GM19240 (cell line): ENCODE data around the gene SRP68.
A peak's percentile ranks its signal among the peaks of the same experiment; 100 is the strongest.

Experiments used
- DNase-seq: peaks from one replicate; pipeline ENCODE4 v3.0.0; 2011; ENCODE audit warnings: low spot score; ENCODE audit not compliant: insufficient read length

SRP68 gene

DNA sequence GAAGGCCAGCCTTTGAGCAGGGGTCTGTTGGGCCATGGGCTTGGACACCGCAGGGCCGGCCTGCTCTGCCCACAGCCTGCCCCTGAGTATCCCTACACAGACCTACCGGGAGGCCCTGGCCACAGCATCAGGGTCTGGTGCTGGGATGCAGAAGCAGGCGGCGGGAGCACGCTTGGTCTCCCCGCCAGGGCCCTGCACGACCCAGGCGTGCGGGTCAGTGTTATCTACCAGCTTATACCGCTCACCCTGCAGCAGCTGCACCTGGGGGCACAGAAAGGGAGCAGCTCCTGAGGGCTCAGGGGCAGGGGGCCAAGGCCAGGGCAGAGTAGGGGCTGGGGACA lies 54.0 kb downstream of the SRP68 start:
- no peak for DNase-seq

DNA sequence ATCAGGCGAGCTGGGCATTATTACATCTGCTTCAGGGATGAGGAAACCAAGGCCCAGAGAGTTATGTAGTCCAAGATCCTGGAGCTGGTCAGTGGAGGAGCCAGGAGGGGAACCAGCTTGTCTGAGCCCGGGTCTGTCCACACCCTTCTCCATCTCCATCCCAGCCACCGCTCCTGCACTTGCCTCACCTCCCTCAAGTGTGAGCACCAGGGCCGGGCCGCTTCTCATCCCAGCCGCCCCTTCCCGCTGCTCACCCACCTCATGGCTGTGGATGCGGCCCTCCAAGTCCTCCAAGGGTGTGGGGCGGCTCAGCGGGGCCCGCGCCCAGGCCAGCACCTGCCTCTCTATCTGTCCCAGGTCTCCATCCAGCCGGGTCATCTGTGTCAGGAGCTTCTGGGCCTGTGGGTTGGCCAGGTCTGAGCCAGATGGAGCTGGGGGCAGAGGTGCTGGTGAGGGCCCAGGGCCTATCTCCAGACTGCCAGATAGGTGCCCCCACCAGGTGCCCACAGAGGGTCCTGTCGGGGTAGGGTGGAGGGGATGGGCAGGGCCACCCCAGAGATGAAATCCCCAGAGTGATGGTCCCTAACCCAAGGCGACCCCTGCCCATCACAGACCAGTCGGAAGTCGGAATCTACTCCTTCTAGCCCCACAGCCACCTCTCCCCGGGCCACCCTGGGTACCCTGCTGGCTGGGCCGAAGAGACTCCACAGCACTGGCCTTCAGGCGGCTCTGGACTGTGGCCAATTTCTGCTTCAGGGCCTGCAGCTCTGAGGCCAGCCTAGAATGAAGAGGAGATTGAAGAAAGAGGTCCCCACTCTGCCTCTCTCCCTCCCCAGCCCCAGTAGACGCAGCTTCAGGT lies 54.6 kb downstream of the SRP68 start:
- DNase-seq: no peak

DNA sequence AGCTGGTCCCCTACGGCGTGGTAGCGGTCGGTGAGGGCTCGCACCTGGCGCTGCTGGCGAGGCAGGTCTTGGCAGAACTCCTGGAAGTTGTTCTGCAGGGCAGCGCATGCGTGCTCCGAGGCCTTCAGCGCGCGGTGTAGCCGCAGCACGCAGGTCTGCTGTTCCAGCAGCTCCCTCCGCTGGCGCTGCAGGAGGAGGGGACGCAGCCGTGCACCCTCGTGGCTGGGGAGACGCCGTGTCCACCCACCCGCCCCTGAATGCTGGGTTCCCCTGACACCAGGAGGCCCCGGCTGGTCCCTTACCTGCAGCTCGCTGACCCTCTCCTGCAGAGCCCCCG lies 57.4 kb downstream of the SRP68 start:
- no peak for DNase-seq

DNA sequence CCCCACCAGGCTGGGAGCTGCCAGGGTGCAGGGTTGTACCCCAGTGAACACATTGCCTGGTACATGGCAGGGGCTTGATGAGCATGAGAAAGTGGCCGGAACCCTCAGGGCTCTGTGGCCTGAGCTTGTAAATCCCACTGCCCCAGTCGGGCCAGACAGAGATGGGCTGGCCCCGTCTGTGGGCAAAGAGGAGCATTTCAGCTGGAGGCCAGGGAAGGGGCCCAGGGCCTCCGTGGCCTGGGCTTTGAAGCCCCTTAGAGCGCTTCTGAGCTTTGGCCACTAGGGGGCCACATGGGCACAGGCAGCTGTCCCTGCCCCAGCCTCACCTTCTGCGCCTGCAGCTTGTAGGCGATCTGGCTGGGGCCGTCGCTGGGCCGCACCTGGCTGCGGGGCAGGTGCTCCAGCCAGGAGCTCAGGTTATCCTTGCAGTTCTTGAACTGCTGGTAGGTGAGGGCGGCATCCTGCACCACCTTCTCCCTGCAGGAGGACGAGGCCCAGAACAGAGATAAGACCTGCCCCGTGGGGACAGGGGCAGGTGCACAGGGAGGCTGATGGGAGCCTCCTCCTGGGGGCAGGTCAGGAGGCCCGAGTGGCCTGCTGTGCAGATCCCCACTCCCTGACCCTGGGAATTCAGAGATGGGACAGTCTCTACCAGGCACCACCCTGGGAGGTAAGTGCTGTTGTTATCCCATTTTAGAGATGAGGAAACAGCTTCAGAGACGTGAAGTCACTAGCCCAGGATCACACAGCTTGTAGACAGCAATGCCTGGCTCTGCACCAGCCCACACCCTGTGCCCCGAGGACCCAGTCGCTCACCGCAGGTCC lies 58.0 kb downstream of the SRP68 start:
- DNase-seq: peak; percentile 98

DNA sequence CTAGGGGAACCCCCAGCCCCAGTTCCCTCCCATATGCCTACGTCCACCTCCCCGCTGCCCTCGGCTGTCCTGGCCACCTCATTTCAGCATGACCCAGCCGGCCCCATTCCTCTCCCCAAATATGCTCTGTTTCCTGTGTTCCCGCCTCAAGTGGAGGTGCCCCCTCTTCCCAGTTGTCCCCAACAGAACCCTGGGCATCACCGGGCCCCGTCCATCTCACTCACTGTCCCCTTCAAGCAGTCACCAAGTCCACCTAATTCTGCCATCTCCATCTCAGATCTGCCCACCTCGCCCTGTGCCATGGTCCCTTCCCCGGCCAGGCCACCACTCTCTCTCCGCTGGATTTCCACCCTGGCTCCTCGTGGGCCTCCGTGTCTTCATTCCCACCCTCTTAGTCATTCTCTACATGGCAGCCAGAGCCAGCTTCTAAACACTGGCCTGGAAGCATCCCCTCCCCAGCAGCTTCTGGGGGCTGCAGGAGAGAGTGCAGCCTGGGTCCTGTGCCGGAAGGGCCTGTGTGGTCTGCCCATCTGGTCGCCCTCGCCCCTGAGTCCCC lies 58.9 kb downstream of the SRP68 start:
- no peak for DNase-seq

DNA sequence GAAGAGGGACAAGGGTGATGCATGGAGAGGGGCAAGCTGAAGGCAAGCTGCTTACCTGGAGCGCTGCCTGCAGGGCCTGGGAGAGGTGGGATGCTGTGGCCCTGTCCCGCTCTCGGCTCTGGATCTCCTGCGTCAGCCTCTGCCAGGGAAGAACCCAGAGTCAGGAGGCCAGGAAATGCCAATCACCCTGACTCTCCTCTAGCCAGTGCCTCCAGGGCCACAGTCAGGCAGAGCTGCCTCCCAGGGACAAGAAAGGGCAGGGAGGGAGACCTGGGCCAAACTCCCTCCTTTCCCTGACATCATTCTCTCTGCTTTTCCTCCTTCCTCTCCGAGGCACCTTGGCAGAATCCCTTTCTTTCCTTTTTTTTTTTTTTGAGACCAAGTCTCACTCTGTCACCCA lies 60.4 kb downstream of the SRP68 start:
- DNase-seq: no peak

DNA sequence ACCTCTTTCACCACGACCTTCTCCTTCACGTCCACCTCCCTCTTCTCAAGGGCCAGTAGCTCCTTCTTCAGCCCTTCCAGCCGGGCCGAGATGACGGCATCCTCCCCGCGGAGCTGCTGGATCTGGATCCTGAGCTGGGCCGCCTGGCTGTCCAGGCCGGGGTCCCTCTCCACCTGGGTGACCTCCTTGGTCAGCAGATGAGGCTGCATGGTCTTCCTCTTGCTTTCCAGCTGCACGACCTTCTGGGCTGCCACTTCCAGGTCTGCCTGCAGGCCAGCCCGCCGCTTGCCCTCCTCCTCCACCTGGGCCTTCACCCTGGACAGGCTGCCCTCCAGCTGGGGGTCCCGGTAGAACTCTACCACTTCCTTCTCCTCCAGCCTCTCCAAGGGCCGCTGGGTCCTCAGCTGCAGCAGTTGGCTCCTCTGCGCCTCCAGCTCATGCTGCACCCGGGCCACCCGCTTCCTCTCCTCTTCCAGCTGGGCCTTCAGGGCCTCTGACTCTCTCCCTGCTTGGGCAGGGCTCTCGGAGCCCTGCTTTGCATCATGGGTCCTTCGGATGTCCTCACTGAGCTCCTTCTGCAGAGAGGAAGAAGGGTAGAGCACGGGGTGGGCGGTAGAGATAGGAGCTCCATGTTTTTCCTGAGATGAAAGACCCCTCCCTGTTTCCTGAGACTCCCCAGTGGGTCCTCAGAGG lies 62.2 kb downstream of the SRP68 start:
- DNase-seq: no peak

DNA sequence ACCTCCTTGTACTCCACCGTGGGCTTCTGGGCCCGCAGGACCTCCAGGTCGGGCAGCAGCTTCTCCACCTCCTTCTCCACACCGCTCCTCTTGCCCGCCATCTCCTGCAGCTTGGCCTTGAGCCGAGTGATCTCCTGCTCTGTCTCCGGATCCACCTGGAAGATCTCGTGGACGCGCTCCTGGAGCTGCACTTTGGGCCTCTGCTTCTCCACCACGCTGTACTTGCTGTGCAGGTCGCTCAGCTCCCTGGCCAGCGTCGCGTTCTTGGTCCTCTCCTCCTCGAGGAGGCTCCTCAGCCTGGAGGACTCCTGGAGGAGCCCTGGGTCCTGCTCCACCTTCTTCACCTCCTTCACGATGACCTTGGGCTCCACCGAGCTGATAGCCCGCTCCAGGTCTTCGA lies 62.9 kb downstream of the SRP68 start:
- DNase-seq: no peak

DNA sequence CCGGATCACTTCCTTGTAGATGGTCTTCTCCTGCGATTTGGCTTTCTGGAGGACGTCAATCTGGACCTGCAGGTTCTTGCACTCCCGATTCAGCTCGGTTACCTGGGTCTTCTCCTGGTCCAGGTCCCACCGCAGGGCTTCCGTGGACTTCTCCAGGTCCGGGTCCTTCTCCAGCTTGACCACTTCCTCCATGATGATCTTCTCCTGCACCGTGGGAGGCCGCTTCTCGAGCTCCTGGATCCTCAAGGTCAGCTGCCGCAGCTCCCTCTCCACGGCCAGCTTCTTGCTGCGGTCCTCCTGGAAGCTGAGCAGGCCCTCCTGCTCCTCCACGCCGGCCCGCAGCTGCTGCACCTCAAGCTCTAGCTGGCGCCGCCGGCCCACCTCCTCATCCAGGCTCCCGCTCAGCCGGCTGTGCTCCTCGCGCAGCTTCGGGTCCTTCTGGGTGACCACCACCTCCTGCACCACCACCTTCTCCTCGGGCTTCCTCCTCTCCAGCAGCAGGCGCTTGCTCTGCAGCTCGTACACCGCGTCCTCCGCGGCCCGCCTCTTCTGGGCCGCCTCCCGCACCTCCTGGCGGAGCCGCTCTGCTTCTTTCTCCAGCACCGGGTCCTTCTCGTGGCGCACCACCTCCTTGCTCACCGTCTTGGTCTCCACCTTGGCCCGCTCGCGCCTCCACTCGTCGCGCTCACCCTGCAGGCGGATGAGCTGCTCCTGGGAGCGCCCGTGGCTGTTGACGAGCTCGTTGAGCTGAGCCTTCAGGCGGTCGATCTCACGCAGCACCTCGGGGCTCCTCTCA lies 63.5 kb downstream of the SRP68 start:
- DNase-seq: no peak

DNA sequence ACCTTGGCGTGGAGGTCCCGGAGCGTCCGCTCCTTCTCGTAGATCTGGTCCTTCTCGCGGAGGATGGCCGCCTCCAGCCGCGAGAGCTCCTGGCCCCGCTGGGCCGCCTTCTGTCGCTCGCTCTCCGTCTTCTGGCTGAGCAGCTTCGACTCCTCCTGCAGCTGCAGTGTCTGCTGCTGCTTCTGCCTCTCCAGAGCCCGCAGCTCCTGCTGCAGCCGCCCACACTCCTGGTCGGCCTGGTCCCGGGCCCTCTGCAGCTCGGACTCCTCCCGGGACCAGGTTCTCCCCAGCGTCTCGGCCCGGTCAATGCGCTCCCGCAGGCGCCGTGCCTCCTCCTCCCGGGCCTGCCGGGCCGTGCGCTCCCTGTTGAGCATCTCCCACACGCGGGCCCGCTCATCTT lies 64.1 kb downstream of the SRP68 start:
- no peak for DNase-seq

DNA sequence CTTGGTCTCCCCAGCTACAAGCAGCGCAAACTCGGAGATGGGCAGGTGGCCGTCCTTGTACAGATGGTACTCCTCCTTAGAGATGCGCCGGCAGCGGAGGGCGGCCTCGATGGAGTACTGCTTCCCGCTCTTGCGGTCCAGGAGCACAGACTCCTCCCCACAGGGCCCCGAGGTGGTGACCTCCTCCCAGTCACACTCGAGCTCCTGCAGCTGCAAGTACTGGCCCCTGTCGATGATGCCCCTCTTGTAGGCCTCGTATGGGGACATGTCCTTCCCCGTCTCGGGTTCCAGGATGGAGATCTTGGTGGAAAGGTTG lies 64.5 kb downstream of the SRP68 start:
- DNase-seq: no peak

DNA sequence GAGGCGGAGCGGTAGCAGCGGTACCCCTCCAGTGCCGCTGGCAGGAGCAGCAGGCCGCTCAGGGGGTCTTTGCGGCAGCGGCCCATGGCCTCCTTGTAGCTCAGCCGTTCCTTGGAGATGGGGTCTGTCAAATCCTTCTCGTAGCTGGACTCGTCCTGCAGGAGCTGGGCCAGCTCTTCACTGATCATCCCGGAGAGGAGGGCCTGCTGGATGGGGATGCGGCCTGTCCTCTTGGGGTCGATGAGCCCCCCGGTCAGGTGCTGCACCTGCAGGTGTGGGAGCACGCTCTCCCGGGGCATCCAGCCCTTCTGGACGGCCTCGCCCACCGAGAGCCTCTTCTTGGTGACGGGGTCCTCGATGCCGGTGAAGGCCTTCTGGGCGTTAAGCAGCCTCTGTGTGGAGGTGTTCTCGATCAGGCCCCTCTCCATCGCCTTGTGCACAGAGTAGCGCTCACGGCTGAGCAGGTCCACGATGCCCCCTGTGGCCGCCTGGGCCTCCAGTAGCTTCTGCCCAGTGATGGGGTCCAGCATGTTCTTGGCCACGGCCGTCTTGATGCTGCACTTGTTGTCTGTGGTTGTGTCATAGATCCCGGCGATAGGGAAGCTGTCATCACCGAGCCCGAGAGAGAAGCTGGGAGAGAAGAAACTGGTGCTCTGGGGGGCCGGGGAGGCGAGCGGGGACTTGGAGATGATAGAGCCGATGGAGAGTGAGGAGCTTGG lies 65.0 kb downstream of the SRP68 start:
- no peak for DNase-seq

DNA sequence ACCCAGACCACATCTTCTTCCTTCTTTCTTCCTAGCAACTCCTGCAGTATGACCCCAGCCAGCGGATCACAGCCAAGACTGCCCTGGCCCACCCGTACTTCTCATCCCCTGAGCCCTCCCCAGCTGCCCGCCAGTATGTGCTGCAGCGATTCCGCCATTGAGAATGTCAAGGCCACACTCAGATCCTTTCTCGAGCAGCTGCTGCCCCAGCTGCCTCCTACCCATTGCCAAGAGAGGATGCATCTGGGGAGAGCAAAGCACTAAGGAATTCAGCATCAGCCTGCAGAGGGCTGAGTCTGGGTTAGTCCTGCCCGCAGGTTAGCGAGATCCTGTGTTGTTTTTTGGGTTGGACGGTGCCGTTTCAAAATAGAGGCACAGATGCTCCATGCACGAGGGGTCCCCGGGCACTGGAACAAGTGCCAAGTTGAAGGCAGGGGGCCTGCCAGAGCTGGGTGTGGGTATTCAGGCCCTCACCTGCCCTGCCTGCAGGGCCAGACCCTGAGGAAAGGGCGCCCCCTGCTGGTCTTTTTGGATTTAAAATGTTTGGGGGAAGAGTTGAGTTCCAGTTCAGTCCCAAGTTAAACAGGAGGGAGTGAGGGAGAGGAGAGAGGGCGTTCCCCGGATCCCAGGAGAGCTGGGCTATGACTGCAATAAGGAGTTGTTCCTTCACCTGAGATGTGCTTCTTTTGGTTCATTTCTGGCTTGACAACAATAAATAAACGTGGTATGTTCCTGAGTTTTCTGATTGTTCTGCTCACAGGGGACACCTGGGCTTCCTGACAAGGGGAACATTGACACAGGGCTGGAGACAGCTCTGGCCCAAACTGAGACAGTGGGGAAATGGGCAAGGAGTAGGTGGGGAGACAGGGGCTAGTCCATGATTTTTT lies 66.8 kb downstream of the SRP68 start:
- peak; percentile 93 for DNase-seq

DNA sequence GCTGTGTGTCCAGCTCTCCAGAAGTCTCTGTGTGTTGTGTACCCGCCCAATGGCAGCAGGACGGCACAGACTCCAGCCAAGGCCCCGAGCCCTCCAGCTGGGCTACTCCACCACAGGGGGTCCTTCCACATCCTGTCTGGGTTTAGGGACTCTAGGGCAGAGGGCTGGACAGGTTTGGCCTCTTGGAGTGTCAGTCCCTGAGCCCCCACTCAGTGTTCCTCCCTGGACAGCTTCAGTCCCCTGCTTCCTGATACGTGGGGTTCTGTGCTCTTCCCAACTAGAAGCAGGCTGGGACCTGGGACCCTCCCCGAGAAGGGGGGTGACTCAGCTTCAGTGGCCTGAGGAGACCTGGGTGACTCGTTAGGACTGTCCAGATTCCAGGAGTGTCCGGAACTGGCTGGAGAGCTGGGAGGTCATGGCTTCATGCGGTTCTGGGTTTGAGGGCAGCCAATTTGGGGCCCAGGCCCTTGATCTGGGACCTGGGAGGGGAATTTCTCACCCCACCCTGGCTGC lies 67.5 kb downstream of the SRP68 start:
- DNase-seq: no peak

DNA sequence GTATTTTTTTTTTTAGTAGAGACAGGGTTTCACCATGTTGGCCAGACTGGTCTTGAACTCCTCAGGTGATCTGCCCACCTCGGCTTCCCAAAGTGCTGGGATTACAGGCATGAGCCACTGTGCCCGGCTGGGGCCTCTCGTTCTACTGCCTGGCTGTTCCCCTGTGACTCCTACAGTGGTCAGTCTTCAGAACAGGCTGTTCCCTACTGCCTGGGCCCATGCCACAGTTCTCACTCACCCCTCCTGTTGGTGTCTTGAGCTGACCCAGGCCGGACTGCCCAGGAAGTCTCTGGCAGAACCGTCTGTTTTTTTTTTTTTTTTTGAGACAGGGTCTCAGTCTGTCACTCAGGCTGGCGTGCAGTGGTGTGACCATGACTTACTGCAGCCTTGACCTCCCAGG lies 68.4 kb downstream of the SRP68 start:
- no peak for DNase-seq

DNA sequence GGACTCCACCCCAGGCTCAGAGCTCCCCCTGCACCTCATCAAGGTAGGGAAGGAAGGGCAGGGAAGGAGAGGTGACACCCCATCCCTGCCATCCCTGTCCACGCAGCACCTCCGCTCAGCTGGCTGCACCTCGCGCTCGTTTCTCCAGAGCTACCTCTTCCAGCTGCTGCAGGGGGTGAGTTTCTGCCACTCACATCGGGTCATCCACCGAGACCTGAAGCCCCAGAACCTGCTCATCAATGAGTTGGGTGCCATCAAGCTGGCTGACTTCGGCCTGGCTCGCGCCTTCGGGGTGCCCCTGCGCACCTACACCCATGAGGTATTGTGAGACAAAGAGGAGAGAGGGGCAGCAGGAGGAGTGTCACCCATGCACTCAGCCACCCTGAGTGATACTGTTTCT lies 70.2 kb downstream of the SRP68 start:
- DNase-seq: no peak

DNA sequence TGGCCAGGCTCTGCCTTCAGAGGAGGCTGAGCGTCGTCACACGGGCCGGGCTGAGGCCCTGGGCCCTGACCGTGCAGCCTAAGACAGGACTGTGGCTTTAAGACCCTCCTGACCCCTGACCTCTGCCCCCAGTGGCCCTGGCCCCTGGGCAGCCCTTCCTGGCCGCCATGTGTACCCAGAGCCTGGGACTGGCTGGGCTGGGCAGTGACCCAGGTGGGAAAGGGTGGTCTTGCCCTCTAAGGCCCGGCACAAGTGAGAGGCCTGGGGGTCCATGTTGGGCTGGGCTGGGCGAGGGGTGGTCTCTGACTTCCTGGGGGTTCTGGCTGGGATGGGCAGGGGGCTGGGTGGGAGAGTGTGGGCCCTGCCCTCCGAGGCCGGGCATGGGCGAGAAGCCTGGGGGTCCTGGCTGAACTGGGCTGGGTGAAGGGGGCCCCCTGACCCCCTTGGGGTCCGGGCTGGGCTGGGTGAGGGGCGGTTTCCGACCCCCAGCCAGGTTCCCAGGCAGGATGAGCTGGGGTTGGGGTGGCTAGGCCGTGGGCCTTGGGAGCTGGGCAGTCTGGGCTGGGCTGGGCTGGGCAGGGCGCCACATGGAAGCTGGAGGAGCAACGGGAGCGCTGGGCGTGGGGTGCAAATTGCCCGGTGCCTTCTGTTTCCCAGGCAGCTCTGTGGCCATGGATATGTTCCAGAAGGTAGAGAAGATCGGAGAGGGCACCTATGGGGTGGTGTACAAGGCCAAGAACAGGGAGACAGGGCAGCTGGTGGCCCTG lies 71.4 kb downstream of the SRP68 start, which contains the start of gene CDK3:
Gene CDK3, plus strand, starts transcription at position 101 of the 767 bp plus-strand sequence. Its CDS starts 571 bp downstream, at position 672.
- no peak for DNase-seq

DNA sequence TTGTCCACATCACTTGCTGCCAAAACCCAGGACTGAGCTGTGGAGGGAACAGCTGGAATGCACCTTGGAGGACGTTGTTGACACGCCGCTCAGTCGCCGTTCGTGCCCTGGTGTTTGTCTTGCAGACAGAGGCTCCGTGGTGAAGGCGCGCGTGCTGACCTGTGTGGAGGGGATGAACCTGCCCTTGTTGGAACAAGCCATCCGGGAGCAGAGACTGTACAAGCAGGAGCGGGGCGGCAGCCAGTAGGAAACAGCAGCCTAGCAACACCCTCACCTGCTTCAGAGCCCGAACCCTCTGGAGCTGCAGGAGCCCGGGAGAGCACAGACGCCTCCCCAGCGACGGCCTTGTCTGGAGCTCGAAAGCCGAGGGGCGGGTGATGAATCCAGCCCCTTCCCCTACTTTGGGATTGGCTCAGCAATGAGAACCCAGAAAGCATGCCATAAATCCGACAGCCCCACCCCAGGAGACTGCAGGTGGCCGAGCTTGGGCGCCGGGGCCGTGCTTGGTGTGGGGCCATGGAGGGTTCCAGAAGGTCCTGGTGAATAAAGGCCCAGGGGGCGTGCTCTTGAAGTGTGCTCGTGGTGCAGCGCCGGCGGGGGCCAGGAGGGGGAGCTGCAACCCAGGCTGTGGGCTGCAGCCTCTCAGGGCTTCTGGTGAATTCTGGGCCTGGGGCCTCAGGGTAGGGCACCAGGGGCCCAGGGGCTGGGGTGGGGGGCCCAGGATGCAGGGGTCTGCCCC lies 72.1 kb downstream of the SRP68 start:
- DNase-seq: peak; percentile 53
